Measurements from ENCODE around the gene TSC22D1. TPM values are rescaled to one million over a fixed set of nuclear protein-coding genes. Genes with fewer than 3 reads are reported as not detected.
"Not testable (repeated sequence)": the region's sequence is repeated elsewhere in the genome, so short reads cannot be mapped to it uniquely, and the experiment has no call there.

TSC22D1 gene
- total RNA-seq, 4 donors from 2014 or later, result 199 to 263 (median 248) TPM

DNA sequence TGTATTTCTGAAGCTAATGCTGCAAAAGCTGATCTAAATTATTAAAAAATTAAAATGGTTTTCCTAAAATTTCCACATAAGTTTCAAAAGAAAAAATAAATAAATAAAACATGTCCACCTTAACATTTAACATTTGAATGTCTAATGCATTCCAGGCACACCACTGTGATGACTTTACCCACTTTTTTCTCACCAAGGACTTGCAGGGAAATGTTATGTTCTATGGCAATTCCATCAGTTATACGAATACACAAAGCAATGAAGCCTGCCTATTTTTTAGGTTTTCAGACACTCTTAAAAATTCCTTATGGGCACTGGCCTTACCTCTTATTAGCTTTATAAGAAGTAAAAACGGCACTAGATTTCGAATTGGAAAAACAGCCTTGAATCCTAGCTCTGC lies 10.2 kb downstream of the TSC22D1 start:
- H3K4me3 ChIP-seq, result no peak overlapping the region
- 93% methylated on average over 3 of the region's 3 CpGs for WGBS
- peaks cover 0 to 34% (median 18%) of the 10 kb centered on the region in 4 donors for H3K4me1 ChIP-seq
- no peaks in the 10 kb centered on the region for H3K36me3 ChIP-seq
- intact Hi-C loops (cut with DNase I), result no loop called here
- H3K9me3 ChIP-seq, result no peaks in the 10 kb centered on the region
- TF ChIP-seq POLR2AphosphoS5 (IDR thresholded peaks at IDR 0.05) (no peak), EP300 (IDR thresholded peaks at IDR 0.05) (no peak), POLR2A (IDR thresholded peaks at IDR 0.05; ENCODE audit: low read depth) (no peak)
- TF ChIP-seq, protein P1, sequence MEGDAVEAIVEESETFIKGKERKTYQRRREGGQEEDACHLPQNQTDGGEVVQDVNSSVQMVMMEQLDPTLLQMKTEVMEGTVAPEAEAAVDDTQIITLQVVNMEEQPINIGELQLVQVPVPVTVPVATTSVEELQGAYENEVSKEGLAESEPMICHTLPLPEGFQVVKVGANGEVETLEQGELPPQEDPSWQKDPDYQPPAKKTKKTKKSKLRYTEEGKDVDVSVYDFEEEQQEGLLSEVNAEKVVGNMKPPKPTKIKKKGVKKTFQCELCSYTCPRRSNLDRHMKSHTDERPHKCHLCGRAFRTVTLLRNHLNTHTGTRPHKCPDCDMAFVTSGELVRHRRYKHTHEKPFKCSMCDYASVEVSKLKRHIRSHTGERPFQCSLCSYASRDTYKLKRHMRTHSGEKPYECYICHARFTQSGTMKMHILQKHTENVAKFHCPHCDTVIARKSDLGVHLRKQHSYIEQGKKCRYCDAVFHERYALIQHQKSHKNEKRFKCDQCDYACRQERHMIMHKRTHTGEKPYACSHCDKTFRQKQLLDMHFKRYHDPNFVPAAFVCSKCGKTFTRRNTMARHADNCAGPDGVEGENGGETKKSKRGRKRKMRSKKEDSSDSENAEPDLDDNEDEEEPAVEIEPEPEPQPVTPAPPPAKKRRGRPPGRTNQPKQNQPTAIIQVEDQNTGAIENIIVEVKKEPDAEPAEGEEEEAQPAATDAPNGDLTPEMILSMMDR (IDR thresholded peaks at IDR 0.05), result no peak
- no peaks in the 10 kb centered on the region for H3K27me3 ChIP-seq
- H3K27ac ChIP-seq (replicated peaks in 1 of 4), result no peak overlapping the region
- no peak for DNase-seq (ENCODE audit: extremely low spot score)

DNA sequence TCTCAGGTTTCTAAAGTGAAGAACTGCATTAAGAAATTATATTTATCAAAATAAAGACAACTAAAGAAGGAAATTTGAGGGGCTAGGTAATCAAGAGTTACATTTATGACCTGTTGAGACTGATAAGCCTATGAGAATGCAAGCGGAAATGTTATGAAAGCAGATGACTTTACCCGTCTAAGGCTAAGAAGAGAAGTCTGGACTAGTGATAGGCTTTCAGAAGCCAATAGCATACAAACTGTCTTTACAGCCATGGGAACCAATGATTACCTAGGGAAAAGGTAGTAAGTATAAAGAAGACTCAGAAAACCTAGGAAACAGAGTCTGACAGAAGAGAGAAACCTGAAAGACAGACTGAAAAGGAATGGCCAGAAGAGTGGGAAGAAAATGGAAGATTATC lies 11.2 kb downstream of the TSC22D1 start:
- intact Hi-C loops (cut with DNase I), result no loop called here
- Histone ChIP-seq H3K36me3 (no peaks in the 10 kb centered on the region), H3K27me3 (no peaks in the 10 kb centered on the region), H3K4me3 (no peak overlapping the region), H3K9me3 (no peaks in the 10 kb centered on the region), H3K27ac (replicated peaks in 1 of 4) (no peak overlapping the region), H3K4me1 (peaks cover 0 to 26% (median 9%) of the 10 kb centered on the region in 4 donors)
- DNase-seq (ENCODE audit: extremely low spot score), result no peak
- TF ChIP-seq, protein P1 (IDR thresholded peaks at IDR 0.05), result no peak
- TF ChIP-seq POLR2A (IDR thresholded peaks at IDR 0.05; ENCODE audit: low read depth) (no peak), EP300 (IDR thresholded peaks at IDR 0.05) (no peak), POLR2AphosphoS5 (IDR thresholded peaks at IDR 0.05) (no peak)
- WGBS, result 90% methylated on average over 2 of the region's 2 CpGs

DNA sequence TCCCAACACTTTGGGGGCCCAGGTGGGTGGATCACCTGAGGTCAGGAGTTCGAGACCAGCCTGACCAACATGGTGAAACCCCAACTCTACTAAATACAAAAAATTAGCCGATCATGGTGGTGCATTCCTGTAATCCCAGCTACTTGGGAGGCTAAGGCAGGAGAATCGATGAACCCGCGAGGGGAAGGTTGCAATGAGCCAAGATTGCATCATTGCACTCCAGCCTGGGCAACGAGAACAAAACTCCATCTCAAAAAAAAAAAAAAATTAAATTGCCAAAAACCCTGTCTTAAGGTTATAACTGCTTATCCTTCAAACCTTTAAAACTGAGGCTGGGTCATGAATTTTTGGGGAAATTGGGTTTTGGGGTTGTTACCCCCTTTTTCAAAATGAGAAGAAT lies 13.3 kb downstream of the TSC22D1 start:
- H3K27me3 ChIP-seq; intact Hi-C loops (cut with DNase I); H3K4me3 ChIP-seq; DNase-seq (ENCODE audit: extremely low spot score); H3K9me3 ChIP-seq; H3K27ac ChIP-seq (replicated peaks in 1 of 4); H3K36me3 ChIP-seq: not testable (repeated sequence)
- 96% methylated on average over 6 of the region's 6 CpGs for WGBS
- peaks cover 0 to 19% (median 4%) of the 10 kb centered on the region in 4 donors for H3K4me1 ChIP-seq

DNA sequence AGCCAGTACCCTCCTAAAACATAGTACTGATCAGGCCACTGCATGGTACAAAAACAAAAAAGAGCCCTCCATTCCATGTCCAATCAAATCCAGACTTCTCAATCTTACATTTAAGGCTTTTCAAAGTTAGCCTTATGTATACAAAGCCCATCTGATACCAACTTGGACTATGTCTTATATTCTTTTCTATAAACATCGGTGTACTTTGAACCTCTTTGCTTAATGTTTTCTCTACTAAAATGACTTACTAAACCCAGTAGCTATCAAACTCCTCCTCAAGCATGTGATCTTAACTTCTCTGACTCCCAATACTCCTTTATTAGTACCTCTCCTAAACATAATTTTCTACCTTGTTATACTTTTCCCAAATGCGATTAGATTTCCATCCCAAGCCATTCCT lies 14.8 kb downstream of the TSC22D1 start:
- H3K27ac ChIP-seq (replicated peaks in 1 of 4), result no peak overlapping the region
- H3K27me3 ChIP-seq, result no peaks in the 10 kb centered on the region
- no peak for TF ChIP-seq POLR2A (IDR thresholded peaks at IDR 0.05; ENCODE audit: low read depth)
- TF ChIP-seq EP300 (IDR thresholded peaks at IDR 0.05), result no peak
- TF ChIP-seq, protein P1 (IDR thresholded peaks at IDR 0.05), result no peak
- no peak for TF ChIP-seq POLR2AphosphoS5 (IDR thresholded peaks at IDR 0.05)
- H3K4me1 ChIP-seq, result peaks cover 0 to 12% (median 0%) of the 10 kb centered on the region in 4 donors
- H3K9me3 ChIP-seq, result no peaks in the 10 kb centered on the region
- no peak overlapping the region for H3K4me3 ChIP-seq
- intact Hi-C loops (cut with DNase I), result no loop called here
- H3K36me3 ChIP-seq, result peaks cover 0 to 9% (median 4%) of the 10 kb centered on the region in 4 donors
- no peak for DNase-seq (ENCODE audit: extremely low spot score)
- over 99% methylated on average over 2 of the region's 2 CpGs for WGBS

DNA sequence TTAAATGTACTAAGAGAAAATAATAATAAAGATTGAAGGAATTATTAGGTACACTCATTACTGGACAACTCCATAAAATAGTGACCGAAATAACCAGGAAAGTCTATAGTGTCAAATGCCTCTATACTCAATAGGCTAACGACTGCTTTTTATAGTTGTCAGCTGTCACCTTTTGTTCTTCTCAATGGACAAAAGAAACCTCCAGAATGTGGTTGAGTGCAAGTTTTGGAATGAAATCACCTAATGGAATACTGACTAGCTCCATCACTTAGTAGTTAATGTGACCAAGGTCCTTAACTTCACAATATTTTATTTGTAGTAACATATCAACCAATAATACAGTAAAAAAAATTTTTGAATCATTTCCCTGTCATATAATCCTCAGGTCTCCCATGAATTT lies 18.1 kb downstream of the TSC22D1 start:
- H3K9me3 ChIP-seq, result no peaks in the 10 kb centered on the region
- peaks cover 0 to 12% (median 0%) of the 10 kb centered on the region in 4 donors for H3K4me1 ChIP-seq
- 96% methylated on average over 2 of the region's 2 CpGs for WGBS
- no peak for DNase-seq (ENCODE audit: extremely low spot score)
- H3K27me3 ChIP-seq, result no peaks in the 10 kb centered on the region
- no peak overlapping the region for H3K27ac ChIP-seq (replicated peaks in 1 of 4)
- H3K4me3 ChIP-seq, result no peak overlapping the region
- peaks cover 0 to 13% (median 5%) of the 10 kb centered on the region in 4 donors for H3K36me3 ChIP-seq
- intact Hi-C loops (cut with DNase I), result no loop called here
- TF ChIP-seq POLR2AphosphoS5 (IDR thresholded peaks at IDR 0.05) (no peak), POLR2A (IDR thresholded peaks at IDR 0.05; ENCODE audit: low read depth) (no peak), EP300 (IDR thresholded peaks at IDR 0.05) (no peak)
- TF ChIP-seq, protein P1 (IDR thresholded peaks at IDR 0.05), result no peak
